GM12874 (cell line): ENCODE results near the gene LEUTX.

Experiments
- TF ChIP-seq, protein P1 (sequence below): IDR thresholded peaks from 2 replicates; pipeline ENCODE4 v1.5.1; 2011; ENCODE audit warnings: low read depth, mild to moderate bottlenecking, control low read depth, low read length, moderate library complexity; ENCODE audit not compliant: insufficient read depth

Gene LEUTX

DNA sequence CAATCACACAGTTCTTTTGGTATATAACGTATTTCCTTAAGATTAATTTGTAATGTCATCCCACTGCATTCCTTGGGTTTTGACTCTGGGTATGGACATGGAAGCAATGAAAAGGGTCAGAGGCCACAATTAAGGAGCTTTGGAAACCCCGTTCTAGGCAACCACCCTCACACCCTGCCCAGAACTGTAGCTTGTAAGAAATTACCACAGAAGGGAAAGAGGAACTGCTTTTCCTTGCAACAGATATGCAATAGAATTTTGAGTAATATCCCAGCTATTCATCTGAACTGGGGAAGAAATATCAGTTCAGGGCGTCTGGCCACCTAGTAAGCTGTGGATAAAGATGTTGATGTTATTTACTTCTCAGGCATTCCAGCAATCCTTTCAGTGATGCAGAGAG is 39.8 kb upstream of the LEUTX start:
- TF ChIP-seq, protein P1, sequence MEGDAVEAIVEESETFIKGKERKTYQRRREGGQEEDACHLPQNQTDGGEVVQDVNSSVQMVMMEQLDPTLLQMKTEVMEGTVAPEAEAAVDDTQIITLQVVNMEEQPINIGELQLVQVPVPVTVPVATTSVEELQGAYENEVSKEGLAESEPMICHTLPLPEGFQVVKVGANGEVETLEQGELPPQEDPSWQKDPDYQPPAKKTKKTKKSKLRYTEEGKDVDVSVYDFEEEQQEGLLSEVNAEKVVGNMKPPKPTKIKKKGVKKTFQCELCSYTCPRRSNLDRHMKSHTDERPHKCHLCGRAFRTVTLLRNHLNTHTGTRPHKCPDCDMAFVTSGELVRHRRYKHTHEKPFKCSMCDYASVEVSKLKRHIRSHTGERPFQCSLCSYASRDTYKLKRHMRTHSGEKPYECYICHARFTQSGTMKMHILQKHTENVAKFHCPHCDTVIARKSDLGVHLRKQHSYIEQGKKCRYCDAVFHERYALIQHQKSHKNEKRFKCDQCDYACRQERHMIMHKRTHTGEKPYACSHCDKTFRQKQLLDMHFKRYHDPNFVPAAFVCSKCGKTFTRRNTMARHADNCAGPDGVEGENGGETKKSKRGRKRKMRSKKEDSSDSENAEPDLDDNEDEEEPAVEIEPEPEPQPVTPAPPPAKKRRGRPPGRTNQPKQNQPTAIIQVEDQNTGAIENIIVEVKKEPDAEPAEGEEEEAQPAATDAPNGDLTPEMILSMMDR, result no peak

DNA sequence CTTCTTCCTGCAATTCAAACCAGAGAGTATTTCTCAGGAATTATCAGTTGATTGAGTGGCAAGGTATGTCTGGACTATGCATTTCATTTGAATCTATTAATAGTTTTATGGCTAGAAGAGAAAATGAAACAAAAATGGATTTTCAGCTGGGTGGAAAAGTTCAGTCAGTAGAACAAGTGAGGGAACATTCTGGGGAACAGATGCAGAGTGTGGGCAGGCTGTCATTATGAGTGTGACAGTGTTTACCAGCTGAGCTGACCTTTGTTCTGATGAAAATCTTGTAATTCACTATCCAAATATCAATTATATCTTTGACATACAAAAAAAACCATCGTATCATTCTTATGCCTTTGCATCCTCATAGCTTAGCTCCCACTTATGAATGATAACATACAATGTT is 38.3 kb upstream of the LEUTX start:
- TF ChIP-seq, protein P1, result no peak

GRCh38 chr19:39745643-39746042 is 33.0 kb upstream of the LEUTX start:
- TF ChIP-seq, protein P1, result no peak

DNA sequence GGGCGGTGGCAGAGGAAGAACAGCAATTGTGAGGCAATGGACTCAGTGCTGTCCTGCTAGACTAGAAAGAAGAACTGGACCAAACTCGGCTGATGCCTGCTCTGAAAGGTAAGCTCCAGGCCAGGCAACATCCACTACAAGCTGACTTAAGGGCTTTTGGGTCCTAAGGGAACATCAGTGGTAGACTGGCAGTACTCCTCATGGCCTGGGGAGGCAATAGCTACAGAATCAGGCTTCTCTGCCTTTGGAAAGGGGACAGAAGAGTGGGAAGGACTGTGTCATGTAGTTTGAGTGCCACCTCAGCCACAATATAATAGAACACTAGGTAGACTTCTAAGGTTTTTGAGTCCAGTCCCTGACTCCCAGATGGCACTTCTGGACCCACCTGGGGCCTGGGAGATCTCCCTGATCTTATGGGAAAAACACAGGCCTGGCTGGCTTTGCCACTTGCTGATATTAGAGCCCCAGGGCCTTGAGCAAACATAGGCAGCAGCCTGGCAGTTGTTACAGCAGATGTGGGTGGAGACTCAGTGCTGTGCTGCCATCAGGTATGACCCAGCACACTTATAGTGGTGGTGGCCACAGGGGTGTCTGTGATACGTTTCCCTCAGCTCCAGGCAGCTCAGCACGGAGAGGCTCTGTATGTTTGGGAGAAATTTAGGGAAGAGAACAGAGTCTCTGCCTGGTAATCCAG is 31.7 kb upstream of the LEUTX start:
- TF ChIP-seq, protein P1, result no peak

DNA sequence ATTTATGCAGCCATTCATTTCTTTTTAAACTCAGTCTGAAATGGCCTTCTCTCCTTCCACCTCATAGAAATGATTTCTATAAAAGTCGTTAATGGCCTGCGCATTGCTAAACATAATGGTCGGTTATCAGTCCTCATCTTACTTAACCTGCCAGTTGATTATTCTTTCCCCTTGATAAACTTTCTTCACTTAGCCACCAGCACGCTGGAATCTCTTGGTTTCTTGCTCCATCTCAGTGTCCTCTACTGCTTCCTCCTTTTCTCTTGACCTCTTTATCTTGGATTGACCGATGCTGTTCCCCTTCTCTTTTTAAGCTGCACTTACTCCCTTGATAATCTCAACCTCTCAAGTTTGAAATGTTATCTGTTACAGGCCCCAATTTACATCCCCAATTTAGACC is 28.7 kb upstream of the LEUTX start:
- TF ChIP-seq, protein P1, result no peak

DNA sequence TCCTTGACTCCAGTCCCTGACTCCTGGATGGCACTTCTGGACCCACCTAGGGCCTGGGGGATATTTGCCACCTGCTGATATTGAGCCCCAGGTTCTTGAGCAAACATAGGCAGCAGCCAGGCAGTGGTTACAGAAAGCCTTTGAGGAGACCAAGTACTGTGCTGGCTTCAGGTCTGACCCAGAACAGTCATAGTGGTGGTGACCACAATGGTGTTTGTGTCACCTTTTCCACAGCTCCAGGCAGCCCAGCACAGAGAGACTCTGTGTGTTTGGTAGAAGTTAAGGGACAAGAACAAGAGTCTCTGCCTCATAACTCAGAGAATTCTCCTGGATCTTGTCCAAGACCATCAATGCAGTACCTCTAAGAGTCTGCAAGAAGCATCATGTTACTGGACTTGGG is 26.3 kb upstream of the LEUTX start:
- TF ChIP-seq, protein P1, result no peak

GRCh38 chr19:39752795-39753194 is 25.9 kb upstream of the LEUTX start:
- TF ChIP-seq, protein P1, result no peak

- TF ChIP-seq, protein P1, result no peak
These were observed 24.1 kb upstream of the LEUTX start for GRCh38 chr19:39754544-39754943.
